Activated CD8-positive, alpha-beta T cell treated with anti-CD3 and anti-CD28 coated beads for 36 hours (primary cell): Measurements from ENCODE around the gene LMF1. TPM values are rescaled to one million over a fixed set of nuclear protein-coding genes. Genes with fewer than 3 reads are reported as not detected.

ENCODE experiments used
- ATAC-seq: fragments of 200-7000 bp; cut with Tn5 transposase; one replicate; pipeline ENCODE4 v1.10.0; 2021; ENCODE audit warnings: mild to moderate bottlenecking, moderate library complexity
- CTCF ChIA-PET: fragments of 350-600 bp; sonication (Branson Sonifier 250); formaldehyde crosslinking; loops from one replicate; lab custom pipeline; 2021; ENCODE audit warnings: antibody characterized with exemption; lab: Charles Lee
- POLR2A ChIA-PET: fragments of 350-600 bp; sonication (Branson Sonifier 250); formaldehyde crosslinking; loops from one replicate; lab custom pipeline; 2021; ENCODE audit warnings: antibody characterized with exemption; lab: Charles Lee
- DNase-seq: peaks from one replicate; pipeline ENCODE4 v3.0.0-alpha.2; 2020
- H3K27ac Mint-ChIP-seq: one replicate; pipeline ENCODE4 v1.8.0; 2021; ENCODE audit warnings: mild to moderate bottlenecking, mixed read lengths
- H3K27me3 Mint-ChIP-seq: one replicate; pipeline ENCODE4 v1.8.0; 2021; ENCODE audit warnings: mixed read lengths
- H3K36me3 Mint-ChIP-seq: one replicate; pipeline ENCODE4 v1.8.0; 2021; ENCODE audit warnings: low read depth, mixed read lengths
- H3K4me1 Mint-ChIP-seq: one replicate; pipeline ENCODE4 v1.8.0; 2021; ENCODE audit warnings: low read depth, mixed read lengths
- H3K4me3 Mint-ChIP-seq: one replicate; pipeline ENCODE4 v1.8.0; 2021; ENCODE audit warnings: mild to moderate bottlenecking, moderate library complexity, mixed read lengths
- H3K9me3 Mint-ChIP-seq: one replicate; pipeline ENCODE4 v1.8.0; 2021; ENCODE audit warnings: mixed read lengths
- CTCF ChIP-seq: fragments of 200-600 bp; IDR thresholded peaks from one replicate; pipeline ENCODE4 v1.8.0; 2022; ENCODE audit warnings: antibody characterized with exemption, mild to moderate bottlenecking
- intact Hi-C: fragments of 100-400 bp; cut with micrococcal nuclease; formaldehyde crosslinking; loops from one replicate; pipeline ENCODE4 v1.10.0; 2022
- total RNA-seq, 2 experiments: library from RNA; stranded (reverse); gene quantifications; one replicate each; pipeline ENCODE4 v1.2.3, GENCODE V29; 2021

Gene LMF1
- total RNA-seq, 2 experiments from 2014 or later = 8.7 to 9.7 TPM

GRCh38 chr16:915546-915945, 55.2 kb downstream of the LMF1 start:
- POLR2A ChIA-PET = no interaction called here
- CTCF ChIA-PET = no interaction called here
- TF ChIP-seq CTCF = no peak
- ATAC-seq = no peak
- no peaks in the 10 kb centered on the region for H3K4me1 Mint-ChIP-seq
- no peak for DNase-seq
- intact Hi-C loops = no loop called here
- no peaks in the 10 kb centered on the region for H3K36me3 Mint-ChIP-seq
- no peaks in the 10 kb centered on the region for H3K9me3 Mint-ChIP-seq
- H3K27ac Mint-ChIP-seq = no peak overlapping the region
- H3K27me3 Mint-ChIP-seq = no peaks in the 10 kb centered on the region
- no peak overlapping the region for H3K4me3 Mint-ChIP-seq

GRCh38 chr16:914440-914839, 56.3 kb downstream of the LMF1 start:
- H3K27me3 Mint-ChIP-seq = no peaks in the 10 kb centered on the region
- no peaks in the 10 kb centered on the region for H3K36me3 Mint-ChIP-seq
- POLR2A ChIA-PET = no interaction called here
- H3K4me1 Mint-ChIP-seq = no peaks in the 10 kb centered on the region
- peak; percentile 91 for ATAC-seq
- H3K4me3 Mint-ChIP-seq = no peak overlapping the region
- H3K27ac Mint-ChIP-seq = no peak overlapping the region
- intact Hi-C loops = no loop called here
- CTCF ChIA-PET = no interaction called here
- no peak for TF ChIP-seq CTCF
- H3K9me3 Mint-ChIP-seq = no peaks in the 10 kb centered on the region
- peak; percentile 28 for DNase-seq

- H3K4me1 Mint-ChIP-seq = no peaks in the 10 kb centered on the region
- ChIA-PET CTCF (no interaction called here), POLR2A (no interaction called here)
- no peak for TF ChIP-seq CTCF
- H3K27me3 Mint-ChIP-seq = no peaks in the 10 kb centered on the region
- intact Hi-C loops = no loop called here
- ATAC-seq (no peak), DNase-seq (no peak)
- H3K9me3 Mint-ChIP-seq = no peaks in the 10 kb centered on the region
- H3K36me3 Mint-ChIP-seq = peaks cover 4% of the 10 kb centered on the region
- no peak overlapping the region for H3K27ac Mint-ChIP-seq
- no peak overlapping the region for H3K4me3 Mint-ChIP-seq
These were observed 56.9 kb downstream of the LMF1 start for GRCh38 chr16:913817-914439.

GRCh38 chr16:912684-913613, 57.8 kb downstream of the LMF1 start:
- DNase-seq = no peak
- CTCF ChIA-PET = no interaction called here
- Mint-ChIP-seq H3K4me1 (no peaks in the 10 kb centered on the region), H3K27ac (no peak overlapping the region), H3K4me3 (no peak overlapping the region), H3K36me3 (peaks cover 4% of the 10 kb centered on the region), H3K27me3 (no peaks in the 10 kb centered on the region), H3K9me3 (no peaks in the 10 kb centered on the region)
- no peak for TF ChIP-seq CTCF
- intact Hi-C loops = no loop called here
- POLR2A ChIA-PET = interaction anchor here (0.5 kb wide), 1 partner anchor 547 kb away, joined by 3 read pairs; no protein-coding TSS in a partner anchor
- ATAC-seq = no peak

GRCh38 chr16:912322-912683, 58.5 kb downstream of the LMF1 start:
- DNase-seq (no peak), ATAC-seq (no peak)
- ChIA-PET CTCF (no interaction called here), POLR2A (interaction anchor here (0.5 kb wide), 1 partner anchor 548 kb away, joined by 3 read pairs; no protein-coding TSS in a partner anchor)
- Mint-ChIP-seq H3K27ac (no peak overlapping the region), H3K4me1 (no peaks in the 10 kb centered on the region), H3K9me3 (no peaks in the 10 kb centered on the region), H3K36me3 (peaks cover 4% of the 10 kb centered on the region), H3K4me3 (no peak overlapping the region), H3K27me3 (no peaks in the 10 kb centered on the region)
- no peak for TF ChIP-seq CTCF
- intact Hi-C loops = no loop called here
